Activated CD4-positive, alpha-beta T cell treated with anti-CD3 and anti-CD28 coated beads, Interleukin-2, amount 50 U/mL, for 48 hours (primary cell): ENCODE measurements around the gene MRPL18.

ENCODE experiments used
- DNase-seq, 2 experiments: peaks; one replicate each; pipeline ENCODE4 v3.0.0-alpha.2; 2020

MRPL18 gene

GRCh38 chr6:159844737-159845645, 54.7 kb downstream of the MRPL18 start:
- DNase-seq: no peak
